Measurements from ENCODE around the gene NTSR2.

The NTSR2 gene

DNA sequence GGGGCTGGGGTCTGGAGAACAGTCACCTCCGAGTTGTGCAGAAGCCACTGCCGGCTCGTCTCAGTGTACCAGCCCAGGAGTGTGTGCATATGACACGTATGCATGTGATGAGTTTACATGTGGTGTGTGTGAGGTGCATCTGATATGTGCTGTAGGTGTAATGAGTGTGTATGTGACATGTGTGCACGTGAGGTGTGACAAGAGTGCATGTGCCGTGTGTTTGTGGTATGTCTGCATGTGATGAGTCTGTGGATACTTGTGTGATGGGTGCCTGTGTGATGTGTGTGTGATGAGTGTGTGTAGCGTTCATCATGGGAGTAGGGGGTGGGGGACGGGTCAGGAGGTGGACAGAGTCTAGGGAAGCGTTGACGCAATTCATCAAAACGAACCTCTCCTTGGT, 12.8 kb downstream of the NTSR2 start:
- no peak for DNase-seq

DNA sequence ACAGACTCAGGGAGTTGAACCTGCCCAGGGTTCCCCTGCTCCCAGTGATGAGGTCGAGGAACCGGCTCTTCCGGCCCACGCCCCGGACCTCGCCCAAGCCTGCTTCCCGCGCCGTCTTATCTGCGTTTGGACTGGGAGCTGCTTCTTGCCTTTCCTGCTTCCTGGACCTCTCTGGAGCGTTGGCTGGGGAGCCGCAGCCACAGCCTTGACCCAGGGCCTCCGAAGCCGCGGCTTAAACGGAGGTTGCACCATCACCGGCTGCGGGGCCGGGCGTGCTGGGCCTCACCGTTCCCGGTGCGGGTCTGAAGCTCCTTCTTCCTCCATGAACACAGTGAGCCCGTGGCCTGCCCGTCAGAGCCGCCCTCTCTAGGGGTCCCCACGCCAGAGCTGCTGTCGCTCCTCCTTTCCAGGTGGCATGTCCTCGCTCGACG, 13.3 kb downstream of the NTSR2 start:
- DNase-seq: no peak

- DNase-seq: no peak
Measured at GRCh38 chr2:11656252-11656651, 13.7 kb downstream of the NTSR2 start.

DNA sequence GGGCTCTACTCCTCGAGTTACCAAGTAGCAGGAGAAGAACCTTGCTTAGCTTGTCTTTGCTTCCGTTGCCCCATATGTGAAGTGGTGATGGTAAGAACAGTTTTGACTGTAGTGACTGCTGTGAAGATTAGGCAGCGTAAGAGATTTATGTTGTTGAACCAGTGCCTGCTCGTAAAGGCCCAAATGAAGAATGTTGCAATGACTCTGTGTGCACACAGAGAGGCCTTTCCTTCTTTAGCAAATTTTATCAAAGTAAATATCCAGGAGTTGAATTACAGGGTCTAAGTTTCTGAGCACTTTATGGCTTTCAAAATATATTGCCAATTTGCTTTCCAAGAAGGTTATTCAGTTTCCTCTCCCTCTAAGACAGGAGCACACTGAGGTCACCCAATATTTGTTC, 14.5 kb downstream of the NTSR2 start:
- DNase-seq: no peak

DNA sequence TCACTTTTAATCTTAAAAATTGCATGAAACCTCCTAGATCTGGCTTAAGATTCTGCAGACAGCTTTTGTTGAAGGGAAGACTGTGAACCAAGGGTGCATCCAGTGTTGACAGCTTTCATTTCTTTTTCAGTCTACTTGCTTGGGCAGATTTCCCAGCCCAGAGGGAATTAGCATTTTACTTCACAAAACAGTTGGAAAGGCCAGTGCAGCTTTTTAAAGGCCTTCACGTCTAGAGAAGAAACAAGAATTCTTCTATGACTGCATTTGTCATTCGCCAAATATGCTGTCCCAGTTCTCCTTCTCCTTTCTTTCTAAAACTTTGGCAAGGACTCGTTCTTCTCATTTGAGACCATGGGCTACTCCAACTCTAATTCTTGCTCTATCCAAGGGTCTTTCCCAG, 17.4 kb downstream of the NTSR2 start:
- no peak for DNase-seq

DNA sequence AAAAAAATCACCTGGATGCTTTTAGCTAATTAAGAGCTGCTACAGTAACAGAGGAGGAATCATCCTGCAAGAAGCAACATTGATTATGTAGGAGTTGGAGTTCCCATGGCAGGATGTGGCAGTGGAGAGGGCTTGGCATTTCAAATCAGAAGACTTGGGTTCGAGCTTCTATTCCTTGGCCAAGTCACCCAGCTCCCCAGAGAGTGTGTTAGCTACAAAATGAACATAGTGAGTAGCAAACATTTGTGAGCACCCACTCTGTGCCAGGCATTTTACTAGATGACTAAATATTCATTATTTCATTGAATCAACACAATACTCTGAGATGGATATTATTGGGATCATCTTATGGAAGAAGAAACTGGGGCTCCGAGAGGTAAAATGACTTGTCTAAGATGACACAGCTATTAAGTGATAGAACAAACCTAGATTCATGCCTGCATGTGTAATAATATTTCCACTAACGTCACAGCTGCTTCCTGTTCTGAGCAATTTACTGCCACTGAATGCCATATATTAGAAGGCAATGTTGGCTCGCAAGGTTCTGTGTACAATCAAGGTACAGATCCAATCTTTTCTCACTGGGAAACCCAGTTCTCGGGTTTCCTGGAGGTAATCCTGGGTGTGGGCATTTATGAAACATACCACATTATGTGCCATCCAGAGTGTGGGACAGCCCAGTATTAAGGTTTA, 18.0 kb downstream of the NTSR2 start:
- DNase-seq: no peak

GRCh38 chr2:11649093-11649492, 20.9 kb downstream of the NTSR2 start:
- no peak for DNase-seq

DNA sequence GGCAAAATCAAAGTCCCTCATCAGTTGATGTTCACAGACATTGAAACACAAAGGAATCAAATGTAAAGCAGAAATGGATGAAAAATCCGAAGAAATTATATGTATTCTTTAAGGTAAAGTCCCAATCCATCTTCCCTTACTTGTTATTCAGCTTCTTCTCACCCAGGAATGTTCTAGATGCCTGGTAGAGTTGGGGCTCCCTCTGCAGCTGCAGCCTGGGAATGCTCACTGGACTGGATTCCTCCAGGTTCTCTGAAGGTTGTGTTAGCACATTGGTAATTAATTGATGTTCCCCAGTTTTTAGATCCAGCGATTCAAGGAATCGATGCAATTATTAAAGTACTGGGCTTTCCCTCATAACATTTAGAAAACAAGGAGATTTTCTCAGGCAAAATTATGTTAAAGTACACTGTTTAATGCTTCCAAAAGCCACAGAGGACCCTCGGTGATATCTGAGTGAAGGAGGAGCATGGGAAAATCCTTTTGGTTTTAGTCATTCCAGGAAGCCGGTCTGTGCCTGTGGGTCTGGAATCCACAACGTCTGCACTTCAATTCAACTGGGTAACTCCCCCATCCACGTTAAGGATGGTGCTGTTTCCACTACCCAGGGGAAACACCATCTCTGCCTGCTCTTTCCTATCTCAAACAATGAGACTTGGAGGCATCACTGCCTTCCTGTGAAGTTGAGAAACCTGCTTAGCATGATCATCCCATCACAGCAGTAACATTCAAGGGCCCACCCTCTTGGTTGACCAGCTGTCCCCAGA, 22.0 kb downstream of the NTSR2 start:
- DNase-seq: no peak

DNA sequence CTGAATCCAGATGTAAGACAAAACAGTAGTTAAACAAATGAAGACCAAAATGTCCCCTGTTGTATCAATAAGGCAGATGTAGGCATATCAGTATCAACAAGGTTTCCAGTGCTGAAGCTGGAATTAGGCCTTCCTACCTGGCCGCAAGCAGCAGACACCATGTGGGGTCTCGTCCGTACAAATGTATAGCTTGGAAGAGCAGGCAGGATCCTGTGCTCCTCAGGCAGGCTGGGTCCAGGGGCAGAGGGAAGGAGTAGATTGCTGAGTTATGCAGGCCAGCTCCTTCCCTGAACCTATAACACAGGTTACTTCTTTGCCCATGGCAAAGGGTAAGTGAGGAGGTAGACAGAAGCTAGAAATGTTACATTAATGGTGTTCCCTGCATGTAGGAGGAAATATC, 23.5 kb downstream of the NTSR2 start:
- no peak for DNase-seq

DNA sequence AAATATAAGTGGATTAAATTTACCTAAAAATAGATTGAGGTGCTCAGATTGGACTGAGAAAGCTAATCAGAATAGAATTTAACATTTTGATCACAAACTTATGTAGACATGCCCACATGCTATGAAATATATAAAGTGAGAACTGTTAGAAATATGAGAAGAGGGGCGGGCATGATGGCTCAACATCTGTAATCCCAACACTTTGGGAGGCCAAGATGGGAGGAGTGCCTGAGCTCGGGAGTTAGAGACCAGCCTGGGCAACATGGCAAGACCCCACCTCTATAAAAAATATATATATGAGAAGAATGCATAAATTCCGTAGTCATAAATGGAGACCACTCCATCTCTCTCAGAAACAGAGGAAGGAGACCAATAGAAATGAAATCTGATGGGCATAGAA, 25.7 kb downstream of the NTSR2 start:
- DNase-seq: no peak

DNA sequence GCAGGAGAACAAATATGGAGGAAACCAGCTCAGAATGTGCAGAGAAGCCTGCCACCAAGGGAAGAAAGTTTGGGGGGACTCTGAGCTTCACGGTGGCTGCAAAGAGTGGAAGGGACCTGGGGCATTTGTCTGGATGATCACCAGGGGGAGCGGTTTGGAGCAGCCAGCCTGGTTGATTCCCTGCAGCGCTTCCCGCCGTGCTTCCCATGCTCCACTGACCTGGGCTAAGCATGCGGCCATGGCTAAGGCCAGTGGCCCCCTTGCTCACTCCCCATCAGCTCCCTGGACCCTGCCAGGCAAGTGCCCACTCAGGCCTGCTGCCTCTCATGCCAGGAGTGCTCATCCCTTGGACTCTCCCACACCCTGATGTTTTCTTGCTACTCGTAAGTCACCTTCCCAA, 27.0 kb downstream of the NTSR2 start:
- DNase-seq: no peak

GRCh38 chr2:11640132-11640531, 29.9 kb downstream of the NTSR2 start:
- no peak for DNase-seq

DNA sequence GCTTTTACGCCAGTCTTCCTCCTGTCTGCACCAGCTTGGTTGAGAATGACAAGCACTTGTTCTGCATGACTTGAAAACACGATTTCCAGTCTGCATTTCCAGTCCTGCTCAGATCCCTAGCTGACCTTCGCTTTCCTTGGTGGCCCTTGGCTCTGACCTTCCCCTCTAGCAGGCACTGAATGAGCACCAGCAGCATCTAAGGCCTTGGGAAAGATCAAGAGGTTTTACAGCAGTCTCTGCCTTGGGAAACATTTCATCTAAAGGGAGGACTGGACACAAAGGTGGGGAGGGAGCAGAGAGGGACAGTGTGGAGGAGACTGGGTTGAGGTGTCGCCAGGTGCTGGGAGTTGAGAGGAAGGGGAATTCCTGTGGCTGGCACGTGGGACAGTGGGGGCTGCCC, 30.5 kb downstream of the NTSR2 start:
- no peak for DNase-seq

DNA sequence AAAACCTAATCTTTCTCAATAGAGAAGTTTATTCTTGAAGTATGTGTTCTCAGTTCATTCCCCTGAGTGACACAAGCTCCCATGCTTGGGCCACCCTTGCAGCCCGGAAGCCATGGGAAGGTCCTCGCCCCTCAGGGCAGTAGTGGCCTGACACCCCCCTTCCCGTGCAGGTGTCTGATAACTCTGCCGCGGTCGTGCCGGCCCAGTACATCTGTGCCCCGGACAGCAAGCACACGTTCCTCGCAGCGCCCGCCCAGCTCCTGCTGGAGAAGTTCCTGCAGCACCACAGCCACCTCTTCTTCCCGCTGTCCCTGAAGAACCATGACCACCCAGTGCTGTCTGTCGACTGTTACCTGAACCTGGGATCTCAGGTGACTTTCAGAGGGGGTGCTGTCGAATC, 32.4 kb downstream of the NTSR2 start:
- no peak for DNase-seq

DNA sequence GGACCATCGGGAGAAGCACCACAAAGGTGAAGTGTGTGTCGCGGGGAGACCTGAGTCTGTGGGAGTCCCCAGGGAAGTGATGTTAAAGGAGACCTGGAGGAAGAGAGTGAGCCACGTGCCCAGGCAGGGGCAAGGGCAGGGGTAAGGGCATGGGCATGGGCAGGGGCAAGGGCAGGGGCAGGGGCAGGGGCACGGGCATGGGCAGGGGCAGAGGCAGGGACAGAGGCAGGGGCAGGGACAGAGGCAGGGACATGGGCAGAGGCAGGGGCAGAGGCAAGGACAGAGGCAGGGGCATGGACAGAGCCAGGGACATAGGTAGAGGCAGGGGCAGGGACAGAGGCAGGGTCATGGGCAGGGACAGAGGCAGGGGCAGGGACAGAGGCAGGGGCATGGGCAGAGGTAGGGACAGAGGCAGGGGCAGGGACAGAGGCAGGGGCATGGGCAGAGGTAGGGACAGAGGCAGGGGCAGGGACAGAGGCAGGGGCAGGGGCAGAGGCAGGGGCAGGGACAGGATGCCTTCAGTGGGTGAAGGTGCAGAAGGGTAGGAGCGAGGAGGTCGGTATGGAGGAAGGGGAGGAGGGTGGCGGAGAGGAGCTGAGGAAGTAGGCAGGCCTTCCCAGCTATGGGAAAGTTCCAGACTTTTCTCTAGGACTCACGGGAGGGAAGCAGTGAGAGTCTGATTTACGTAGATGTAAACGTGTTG, 33.3 kb downstream of the NTSR2 start:
- DNase-seq: no peak

- DNase-seq: no peak
Measured at GRCh38 chr2:11635141-11635540, 34.9 kb downstream of the NTSR2 start.

DNA sequence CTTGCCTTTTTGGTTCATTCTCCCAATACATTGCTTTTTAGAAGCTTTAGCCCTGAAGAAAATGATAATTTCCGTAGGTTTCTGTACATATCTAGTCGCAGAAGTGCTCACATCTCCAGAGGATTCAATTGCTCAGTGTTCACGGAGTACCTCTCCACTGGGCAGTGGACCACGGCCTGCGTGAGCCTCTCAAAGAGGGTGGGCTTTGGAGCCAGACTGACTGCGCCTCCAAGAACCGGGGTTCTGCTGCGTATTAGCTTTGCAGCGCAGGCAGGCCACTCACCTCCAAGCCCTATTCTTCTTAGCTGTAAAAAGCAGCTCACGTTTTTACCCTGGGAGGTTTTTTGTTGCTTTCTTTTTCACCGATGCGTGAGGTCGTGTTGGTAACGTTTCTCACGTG, 35.4 kb downstream of the NTSR2 start:
- no peak for DNase-seq

- no peak for DNase-seq
Measured at GRCh38 chr2:11633923-11634478, 36.0 kb downstream of the NTSR2 start.

DNA sequence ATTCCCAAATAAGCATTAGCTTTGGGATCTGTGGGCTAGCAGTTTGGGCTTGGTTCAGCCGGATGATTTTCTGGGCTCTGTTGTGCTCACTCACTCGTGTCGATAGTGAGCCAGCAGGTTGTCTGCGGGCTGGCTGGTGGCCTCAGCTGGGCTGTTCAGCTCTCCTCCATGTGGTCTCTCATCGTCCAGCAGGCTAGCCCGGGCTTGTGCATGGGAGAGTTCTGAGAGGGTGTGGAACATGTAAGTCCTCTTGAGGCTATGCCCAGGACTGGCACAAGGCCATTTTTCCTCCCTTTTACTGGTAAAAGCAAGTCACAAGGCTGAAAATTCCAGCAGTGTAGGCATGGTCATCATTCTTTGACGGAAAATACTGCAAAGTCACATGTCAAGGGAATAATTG, 38.5 kb downstream of the NTSR2 start:
- DNase-seq: no peak

DNA sequence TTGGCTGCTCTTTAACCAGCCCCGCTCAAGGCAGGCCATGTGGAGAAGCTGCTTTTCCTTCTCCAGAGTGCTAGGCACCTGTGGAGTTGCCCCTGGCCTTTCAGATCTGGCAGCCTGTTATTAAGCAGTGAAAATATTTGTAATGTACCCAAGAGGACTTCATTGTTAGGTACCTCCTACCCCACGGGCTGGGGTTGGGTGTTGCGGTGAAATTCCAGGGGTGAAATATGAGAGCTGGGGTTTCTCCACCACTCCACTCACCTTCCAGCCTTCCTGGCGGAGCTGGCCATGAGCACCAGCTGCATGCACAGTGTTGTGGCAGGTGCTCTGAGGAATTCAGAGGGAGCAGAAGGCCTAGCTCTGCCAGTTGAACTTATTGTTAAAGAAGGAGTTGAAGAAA, 39.1 kb downstream of the NTSR2 start:
- no peak for DNase-seq

GRCh38 chr2:11629851-11630250, 40.1 kb downstream of the NTSR2 start:
- DNase-seq: no peak

- DNase-seq: no peak
Measured at GRCh38 chr2:11629215-11629614, 40.8 kb downstream of the NTSR2 start.

DNA sequence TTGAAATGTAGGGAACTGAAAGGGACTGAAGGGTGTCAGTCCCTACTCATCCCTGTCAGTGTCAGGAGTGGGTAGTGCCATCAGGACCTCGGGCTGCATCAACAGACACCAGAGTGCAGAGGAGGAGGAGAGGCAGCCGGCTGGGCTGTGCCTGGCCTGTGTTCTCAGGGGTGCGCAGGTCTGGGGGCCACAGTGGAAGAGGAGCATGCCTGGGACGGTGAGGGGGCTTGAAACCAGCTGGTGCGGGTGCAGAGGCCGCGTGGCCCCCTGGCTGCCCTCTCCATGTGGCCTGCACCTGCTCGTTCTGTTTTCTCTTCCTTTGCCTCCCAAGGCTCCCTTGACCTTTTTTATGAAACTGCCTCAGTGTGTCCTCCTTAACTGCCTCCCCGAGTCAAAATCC, 41.3 kb downstream of the NTSR2 start:
- DNase-seq: no peak

- DNase-seq: no peak
Measured at GRCh38 chr2:11625671-11626070, 44.3 kb downstream of the NTSR2 start.
